MM.1S (cell line): ENCODE results near the gene TGFBR3L.

Experiments used
- DNase-seq: peaks from one replicate; pipeline ENCODE4 v3.0.0-alpha.2; 2015
- H2AFZ ChIP-seq: fragments of 300-600 bp; sonication (generic); 2 replicates; pipeline ENCODE4 v1.6.0; 2016; ENCODE audit warnings: antibody characterized with exemption, low read length
- H3F3A ChIP-seq: fragments of 300-600 bp; sonication (generic); 2 replicates; pipeline ENCODE4 v1.6.1; 2016; ENCODE audit warnings: mild to moderate bottlenecking, antibody characterized with exemption, low read length, moderate library complexity, mixed read lengths; ENCODE audit not compliant: insufficient read depth
- H3K27ac ChIP-seq: fragments of 300-600 bp; sonication (generic); 2 replicates; pipeline ENCODE4 v1.5.1; 2016; ENCODE audit warnings: mild to moderate bottlenecking, low read length
- H3K27me3 ChIP-seq: fragments of 300-600 bp; sonication (generic); replicated peaks from 2 replicates; pipeline ENCODE4 v1.6.0; 2016; ENCODE audit warnings: low read length; ENCODE audit not compliant: insufficient read depth
- H3K36me3 ChIP-seq: fragments of 300-600 bp; sonication (generic); replicated peaks from 2 replicates; pipeline ENCODE4 v1.6.1; 2016; ENCODE audit warnings: mild to moderate bottlenecking, low read length, mixed read lengths; ENCODE audit not compliant: insufficient read depth
- H3K4me1 ChIP-seq: fragments of 300-600 bp; sonication (generic); 2 replicates; pipeline ENCODE4 v1.6.1; 2016; ENCODE audit warnings: low read length, mixed read lengths
- H3K4me2 ChIP-seq: fragments of 300-600 bp; sonication (generic); 2 replicates; pipeline ENCODE4 v1.6.0; 2016; ENCODE audit warnings: low read depth, low read length
- H3K4me3 ChIP-seq: fragments of 300-600 bp; sonication (generic); 2 replicates; pipeline ENCODE4 v1.5.1; 2016; ENCODE audit warnings: low read length, mixed read lengths
- H3K79me2 ChIP-seq: fragments of 300-600 bp; sonication (generic); 2 replicates; pipeline ENCODE4 v1.6.1; 2016; ENCODE audit warnings: mixed run types, low read length, mixed read lengths
- H3K9ac ChIP-seq: fragments of 300-600 bp; sonication (generic); 2 replicates; pipeline ENCODE4 v1.6.1; 2016; ENCODE audit warnings: low read length, mixed read lengths
- H3K9me2 ChIP-seq: fragments of 300-600 bp; sonication (generic); replicated peaks from 2 replicates; pipeline ENCODE4 v1.6.1; 2016; ENCODE audit warnings: mild to moderate bottlenecking, low read length, mixed read lengths; ENCODE audit not compliant: insufficient read depth
- H3K9me3 ChIP-seq: fragments of 300-600 bp; sonication (generic); replicated peaks from 2 replicates; pipeline ENCODE4 v1.6.1; 2016; ENCODE audit warnings: mild to moderate bottlenecking, low read length, mixed read lengths; ENCODE audit not compliant: insufficient read depth
- H4K20me1 ChIP-seq: fragments of 300-600 bp; sonication (generic); 2 replicates; pipeline ENCODE4 v1.6.1; 2016; ENCODE audit warnings: mild to moderate bottlenecking, low read length, moderate library complexity, mixed read lengths; ENCODE audit not compliant: insufficient read depth
- CTCF ChIP-seq: fragments of 300-600 bp; sonication (generic); IDR thresholded peaks from 2 replicates; pipeline ENCODE4 v1.5.1; 2016; ENCODE audit warnings: antibody characterized with exemption, low read length, mixed read lengths
- EZH2 ChIP-seq: fragments of 300-600 bp; sonication (generic); optimal IDR thresholded peaks from 2 replicates; pipeline ENCODE3; 2017; ENCODE audit warnings: low read depth, mild to moderate bottlenecking, antibody characterized with exemption, low read length, mixed read lengths
- EZH2phosphoT487 ChIP-seq: fragments of 300-600 bp; sonication (generic); IDR thresholded peaks from 2 replicates; pipeline ENCODE4 v1.6.1; 2018; ENCODE audit warnings: antibody characterized with exemption, low read length

TGFBR3L gene

GRCh38 chr19:7915250-7916102, 846 bp downstream of the TGFBR3L start:
- Histone ChIP-seq H3K9ac (no peak overlapping the region), H2AFZ (no peak overlapping the region), H3K9me3 (no peaks in the 10 kb centered on the region), H4K20me1 (0 out of 2 replicates have a peak, but pooled peaks cover 3% of the 10 kb centered on the region), H3K79me2 (no peaks in the 10 kb centered on the region), H3K4me3 (peak overlapping the region; percentile 53), H3K36me3 (no peaks in the 10 kb centered on the region; the same call in 1 of the 2 replicates), H3K4me1 (peaks cover 10% of the 10 kb centered on the region; the same call in 1 of the 2 replicates), H3K27ac (no peak overlapping the region), H3F3A (peaks cover 18% of the 10 kb centered on the region), H3K4me2 (peak overlapping the region; percentile 96), H3K27me3 (peaks cover 30% of the 10 kb centered on the region), H3K9me2 (no peaks in the 10 kb centered on the region)
- TF ChIP-seq EZH2phosphoT487 (no peak), EZH2 (no peak), CTCF (no peak)
- DNase-seq, result no peak

- H3K4me2 ChIP-seq, result peak overlapping the region; percentile 96
- peak overlapping the region; percentile 65 for H2AFZ ChIP-seq
- H3K36me3 ChIP-seq, result no peaks in the 10 kb centered on the region
- H3K79me2 ChIP-seq, result no peaks in the 10 kb centered on the region
- TF ChIP-seq EZH2 (no peak), EZH2phosphoT487 (no peak), CTCF (no peak)
- H3K4me3 ChIP-seq, result peak overlapping the region; percentile 58
- no peak overlapping the region for H3K27ac ChIP-seq
- H4K20me1 ChIP-seq, result 0 out of 2 replicates have a peak, but pooled peaks cover under 1% of the 10 kb centered on the region
- DNase-seq, result peak; percentile 39
- peaks cover 18% of the 10 kb centered on the region for H3F3A ChIP-seq
- H3K27me3 ChIP-seq, result peaks cover 30% of the 10 kb centered on the region
- no peaks in the 10 kb centered on the region for H3K9me3 ChIP-seq
- no peaks in the 10 kb centered on the region for H3K9me2 ChIP-seq
- H3K4me1 ChIP-seq, result peaks cover 10% of the 10 kb centered on the region; the same call in 1 of the 2 replicates
- peak overlapping the region; percentile 39; the same call in 1 of the 2 replicates for H3K9ac ChIP-seq
Observed at GRCh38 chr19:7916103-7916954, 1.7 kb downstream of the TGFBR3L start.

- peaks cover 10% of the 10 kb centered on the region; the same call in 1 of the 2 replicates for H3K4me1 ChIP-seq
- H3K9ac ChIP-seq, result peak overlapping the region; percentile 44; the same call in 1 of the 2 replicates
- no peak for TF ChIP-seq EZH2phosphoT487
- TF ChIP-seq CTCF, result no peak
- no peak for TF ChIP-seq EZH2
Observed at GRCh38 chr19:7916955-7917266, 2.3 kb downstream of the TGFBR3L start.

More at GRCh38 chr19:7916955-7917266, 2.3 kb downstream of the TGFBR3L start:
- no peaks in the 10 kb centered on the region for H3K9me3 ChIP-seq
- peaks cover 18% of the 10 kb centered on the region for H3F3A ChIP-seq
- H3K4me3 ChIP-seq, result peak overlapping the region; percentile 58
- H3K27ac ChIP-seq, result no peak overlapping the region
- peaks cover 30% of the 10 kb centered on the region for H3K27me3 ChIP-seq
- H2AFZ ChIP-seq, result peak overlapping the region; percentile 65
- no peak for DNase-seq
- no peaks in the 10 kb centered on the region for H3K9me2 ChIP-seq
- 0 out of 2 replicates have a peak, but pooled peaks cover 7% of the 10 kb centered on the region for H4K20me1 ChIP-seq
- no peaks in the 10 kb centered on the region for H3K36me3 ChIP-seq
- H3K79me2 ChIP-seq, result no peaks in the 10 kb centered on the region
- H3K4me2 ChIP-seq, result peak overlapping the region; percentile 96
